NCI-H748 (cell line): ENCODE data around the gene FAM20C.
"Not testable (repeated sequence)": the region's sequence is repeated elsewhere in the genome, so short reads cannot be mapped to it uniquely, and the experiment has no call there.

Experiments
- DNase-seq: peaks from one replicate; lab custom pipeline; 2025; ENCODE audit not compliant: unreplicated experiment; lab: John Stamatoyannopoulos, UW

Gene FAM20C

GRCh38 chr7:289209-289755, 96.9 kb downstream of the FAM20C start:
- DNase-seq, result no peak

- no peak for DNase-seq
These were observed 97.6 kb downstream of the FAM20C start, which contains the start of gene FOXL3 for GRCh38 chr7:289756-290553. TSS of gene FOXL3 (plus strand) at chr7:290170. CDS start at chr7:290170, 0 bp downstream.

GRCh38 chr7:290554-291372, 98.4 kb downstream of the FAM20C start:
- no peak for DNase-seq

GRCh38 chr7:291373-292092, 99.2 kb downstream of the FAM20C start:
- no peak for DNase-seq

GRCh38 chr7:292226-292625, 99.9 kb downstream of the FAM20C start:
- no peak for DNase-seq

- DNase-seq, result no peak
These were observed 100.5 kb downstream of the FAM20C start for GRCh38 chr7:292826-293225.

- no peak for DNase-seq
These were observed 101.5 kb downstream of the FAM20C start for GRCh38 chr7:293681-294439.

- DNase-seq, result no peak
These were observed 102.2 kb downstream of the FAM20C start for GRCh38 chr7:294440-295154.

- no peak for DNase-seq
These were observed 103.1 kb downstream of the FAM20C start for GRCh38 chr7:295155-296154.

- DNase-seq, result no peak
These were observed 104.1 kb downstream of the FAM20C start for GRCh38 chr7:296373-296945.

- DNase-seq, result not testable (repeated sequence)
These were observed 104.8 kb downstream of the FAM20C start for GRCh38 chr7:297141-297540.

GRCh38 chr7:297611-298374, 105.4 kb downstream of the FAM20C start:
- DNase-seq, result no peak

- DNase-seq, result no peak
These were observed 106.0 kb downstream of the FAM20C start for GRCh38 chr7:298375-298702.

GRCh38 chr7:298743-299142, 106.4 kb downstream of the FAM20C start:
- DNase-seq, result no peak

GRCh38 chr7:299169-299568, 106.8 kb downstream of the FAM20C start:
- DNase-seq, result no peak

- DNase-seq, result no peak
These were observed 107.3 kb downstream of the FAM20C start for GRCh38 chr7:299628-300027.

GRCh38 chr7:300048-300447, 107.7 kb downstream of the FAM20C start:
- no peak for DNase-seq
